Glomerular visceral epithelial cell (primary cell): ENCODE results near the gene SEC22C.

Experiments used
- DNase-seq: peaks from one replicate; pipeline ENCODE4 v3.0.0-alpha.2; 2016; ENCODE audit errors: extremely low spot score

SEC22C gene

GRCh38 chr3:42498034-42498433 lies 83.7 kb downstream of the SEC22C start:
- DNase-seq: no peak
